ENCODE results near the gene GPR89A.
A peak's percentile ranks its signal among the peaks of the same experiment; 100 is the strongest.
"Not testable (repeated sequence)": the region's sequence is repeated elsewhere in the genome, so short reads cannot be mapped to it uniquely, and the experiment has no call there.

GPR89A gene

GRCh38 chr1:145686078-145686477, 78.3 kb downstream of the GPR89A start:
- DNase-seq (ENCODE audit: low read depth in 3 of 3), result not testable (repeated sequence)

GRCh38 chr1:145688328-145688727, 80.5 kb downstream of the GPR89A start:
- DNase-seq (ENCODE audit: low read depth in 3 of 3), result no peak

DNA sequence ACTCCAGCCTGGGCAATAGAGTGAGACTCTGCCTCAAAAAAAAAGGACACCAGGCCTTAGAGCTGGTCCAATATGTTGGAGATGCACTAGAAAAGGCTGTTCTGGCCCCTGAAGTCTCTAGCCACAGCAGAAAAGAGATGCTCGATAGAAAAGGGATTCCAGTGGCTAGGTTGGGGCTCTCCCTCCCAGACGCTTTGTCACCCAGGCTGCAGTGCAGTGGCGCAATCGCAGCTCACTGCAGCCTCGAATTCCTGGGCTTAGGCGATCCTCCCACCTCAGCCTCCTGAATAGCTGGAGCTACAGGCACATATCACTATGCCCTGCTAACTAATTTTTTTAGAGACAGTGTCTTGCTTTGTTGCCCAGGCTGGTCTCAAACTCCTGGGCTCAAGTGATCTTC, 81.1 kb downstream of the GPR89A start:
- DNase-seq (ENCODE audit: low read depth in 3 of 3), result no peak

DNA sequence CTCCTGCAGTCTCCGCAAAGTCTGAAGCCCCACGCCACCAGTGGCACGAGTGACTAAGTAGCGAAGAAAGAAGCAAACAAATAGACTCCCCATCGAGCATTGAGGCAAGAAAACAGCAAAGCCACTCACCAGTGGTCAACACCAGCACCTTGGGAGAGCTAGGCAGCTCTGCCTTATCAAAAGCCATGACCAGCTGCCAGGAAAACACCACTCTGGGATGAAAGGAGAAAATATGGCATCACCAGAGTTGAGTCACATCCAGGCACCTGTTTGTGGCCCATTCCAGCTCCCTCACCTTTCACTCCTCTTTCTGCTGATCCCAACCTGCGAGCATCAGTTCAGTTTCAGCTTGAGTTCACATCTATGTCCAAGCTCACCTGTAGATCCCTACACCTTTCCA, 82.1 kb downstream of the GPR89A start:
- no peak for DNase-seq (ENCODE audit: low read depth in 3 of 3)

GRCh38 chr1:145690587-145691558, 83.1 kb downstream of the GPR89A start:
- DNase-seq (ENCODE audit: low read depth in 3 of 3), result peak in 2 of 3 experiments; percentile 5 to 18

DNA sequence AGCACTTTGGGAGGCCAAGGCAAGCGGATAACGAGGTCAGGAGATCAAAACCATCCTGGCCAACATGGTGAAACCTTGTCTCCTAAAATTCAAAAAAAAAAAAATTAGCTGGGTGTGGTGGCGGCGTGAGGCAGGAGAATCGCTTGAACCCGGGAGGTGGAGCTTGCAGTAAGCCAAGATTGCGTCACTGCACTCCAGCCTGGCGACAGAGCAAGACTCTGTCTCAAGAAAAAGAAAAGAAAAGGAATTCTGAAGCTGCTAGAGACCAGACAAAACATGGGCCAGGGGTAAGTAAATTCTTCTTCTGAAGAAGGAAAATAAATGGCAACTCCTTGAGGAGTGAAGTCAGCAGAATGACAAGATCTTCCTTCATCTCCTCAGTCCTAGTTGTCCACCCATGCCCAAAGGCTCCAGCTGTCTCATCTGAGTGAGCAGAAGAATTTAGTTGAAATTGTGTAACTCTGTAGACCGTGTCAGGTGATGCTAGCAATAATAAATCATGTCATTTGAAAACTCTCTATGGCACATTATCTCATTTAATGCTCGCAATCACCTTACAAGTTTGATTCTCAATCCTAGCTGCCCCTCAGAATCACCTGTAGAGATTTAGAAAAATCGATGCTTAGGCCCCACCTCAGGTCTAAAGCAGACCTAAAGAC, 85.1 kb downstream of the GPR89A start:
- no peak for DNase-seq (ENCODE audit: low read depth in 3 of 3)

DNA sequence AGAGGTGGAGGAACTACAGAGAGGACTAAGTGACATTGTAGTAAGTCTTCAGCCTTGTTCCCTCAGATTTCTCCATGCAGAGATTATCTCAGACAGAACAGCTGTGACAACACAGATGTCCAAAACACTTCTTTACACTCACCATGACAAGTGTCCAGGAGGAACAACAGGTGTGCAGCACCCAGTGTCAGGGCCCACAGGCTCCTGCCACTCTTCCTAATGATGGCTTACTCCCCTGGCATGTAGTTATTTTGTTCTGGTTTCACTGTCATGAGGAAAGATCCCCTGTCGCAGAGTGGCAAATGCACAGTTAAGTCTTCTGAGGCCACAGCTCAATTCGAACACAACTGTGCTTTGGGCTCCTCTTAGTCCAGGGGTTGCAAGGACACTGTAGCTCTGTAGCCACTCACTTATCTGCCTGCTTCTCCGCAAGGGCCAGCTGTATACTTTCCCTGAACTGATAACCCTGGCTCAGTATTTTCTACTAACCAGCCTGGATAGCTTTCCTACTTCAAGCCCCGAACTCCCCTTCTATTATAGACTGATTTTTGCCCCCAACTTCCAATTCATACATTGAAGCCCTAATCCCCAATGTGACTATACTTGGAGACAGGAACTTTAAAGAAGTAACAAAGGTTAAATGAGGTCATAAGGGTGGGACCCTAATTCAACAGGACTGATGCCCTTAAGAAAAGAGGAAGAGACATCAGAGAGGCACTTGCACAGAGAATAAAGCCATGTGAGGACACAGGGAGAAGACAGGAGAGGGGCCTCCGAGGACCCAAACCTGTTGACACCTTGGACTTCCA, 88.2 kb downstream of the GPR89A start:
- DNase-seq (ENCODE audit: low read depth in 3 of 3), result no peak

- no peak for DNase-seq (ENCODE audit: low read depth in 3 of 3)
Measured at GRCh38 chr1:145696630-145696960, 88.8 kb downstream of the GPR89A start.

DNA sequence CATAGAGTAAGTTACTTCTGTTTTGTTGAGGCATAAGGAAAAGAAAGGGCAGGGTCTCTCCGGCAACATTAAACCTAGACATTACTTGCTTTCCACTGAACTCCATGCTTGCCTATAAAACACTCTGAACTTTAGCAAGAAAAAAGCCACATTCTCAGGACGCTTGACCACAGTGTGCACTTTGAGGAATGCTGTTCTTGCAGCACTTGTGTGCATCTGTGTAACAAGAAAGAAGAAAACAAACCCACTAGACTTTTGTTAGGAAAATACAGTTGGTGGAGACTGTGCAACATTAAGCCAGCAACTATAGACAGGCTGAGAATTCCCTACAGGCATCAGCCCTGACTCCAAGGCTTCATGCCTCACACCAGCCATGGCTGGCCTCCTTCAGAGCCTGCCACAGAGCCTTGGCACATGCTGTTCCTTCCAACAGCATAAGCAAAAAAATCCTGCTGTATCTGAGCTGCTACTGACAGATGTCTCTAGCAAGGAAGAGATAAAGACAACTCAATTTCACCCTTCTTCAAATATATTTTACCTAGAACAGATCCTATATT, 93.6 kb downstream of the GPR89A start:
- no peak for DNase-seq (ENCODE audit: low read depth in 3 of 3)

DNA sequence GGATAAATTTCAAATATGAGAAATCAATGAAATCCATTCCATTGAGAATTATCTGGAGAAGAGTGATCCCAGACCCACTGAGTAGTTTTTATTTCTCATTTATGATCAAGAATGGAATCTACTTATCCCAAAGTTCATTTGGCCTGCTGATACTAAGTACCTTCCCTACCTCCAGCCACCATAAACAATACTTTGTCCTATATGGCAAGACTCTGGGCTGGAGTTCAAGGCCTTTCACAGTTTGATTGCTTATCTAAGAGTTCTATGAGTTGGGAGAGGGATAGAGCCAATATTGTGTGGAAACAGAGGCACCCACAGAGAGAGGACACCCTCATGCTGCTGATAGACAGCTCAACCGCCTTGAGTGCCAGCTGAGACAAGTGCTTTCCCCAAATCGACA, 94.3 kb downstream of the GPR89A start:
- DNase-seq (ENCODE audit: low read depth in 3 of 3), result no peak

- DNase-seq (ENCODE audit: low read depth in 3 of 3), result no peak
Measured at GRCh38 chr1:145702826-145703225, 95.0 kb downstream of the GPR89A start.

- no peak for DNase-seq (ENCODE audit: low read depth in 3 of 3)
Measured at GRCh38 chr1:145705622-145706021, 97.8 kb downstream of the GPR89A start.

DNA sequence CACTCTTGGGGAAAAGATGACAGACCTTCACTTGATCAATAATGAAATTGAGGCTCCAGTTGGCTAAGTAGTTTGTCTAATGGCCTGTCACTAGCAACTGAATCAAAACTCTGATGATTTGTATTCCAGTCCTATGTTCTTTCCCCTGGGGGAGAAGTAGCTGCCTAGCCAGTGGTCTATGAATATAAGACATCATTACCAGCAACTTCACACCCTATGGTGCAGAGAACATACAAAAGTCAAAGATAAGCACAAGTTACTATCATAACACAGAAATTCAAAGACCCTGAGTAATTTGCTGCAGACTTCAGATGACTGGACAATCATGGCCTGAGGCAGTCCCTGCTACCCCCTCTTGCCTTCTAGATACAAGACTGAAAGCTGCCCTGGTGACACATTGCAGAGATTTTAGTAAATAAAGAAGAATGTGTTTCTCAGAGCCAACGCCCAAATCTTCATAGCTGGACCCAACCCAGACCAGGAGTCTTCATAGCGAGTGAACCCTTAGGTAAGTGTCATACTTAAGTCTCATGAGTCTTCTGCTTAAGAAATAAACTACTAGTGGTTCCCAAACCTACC, 98.4 kb downstream of the GPR89A start:
- no peak for DNase-seq (ENCODE audit: low read depth in 3 of 3)

GRCh38 chr1:145707183-145707867, 99.5 kb downstream of the GPR89A start, which contains the start of gene PDZK1:
Gene PDZK1, minus strand, starts transcription at chr1:145707368. Its CDS starts 19,347 bp downstream, at chr1:145688021.
- no peak for DNase-seq (ENCODE audit: low read depth in 3 of 3)

- no peak for DNase-seq (ENCODE audit: low read depth in 3 of 3)
Measured at GRCh38 chr1:145708063-145708462, 100.3 kb downstream of the GPR89A start.

DNA sequence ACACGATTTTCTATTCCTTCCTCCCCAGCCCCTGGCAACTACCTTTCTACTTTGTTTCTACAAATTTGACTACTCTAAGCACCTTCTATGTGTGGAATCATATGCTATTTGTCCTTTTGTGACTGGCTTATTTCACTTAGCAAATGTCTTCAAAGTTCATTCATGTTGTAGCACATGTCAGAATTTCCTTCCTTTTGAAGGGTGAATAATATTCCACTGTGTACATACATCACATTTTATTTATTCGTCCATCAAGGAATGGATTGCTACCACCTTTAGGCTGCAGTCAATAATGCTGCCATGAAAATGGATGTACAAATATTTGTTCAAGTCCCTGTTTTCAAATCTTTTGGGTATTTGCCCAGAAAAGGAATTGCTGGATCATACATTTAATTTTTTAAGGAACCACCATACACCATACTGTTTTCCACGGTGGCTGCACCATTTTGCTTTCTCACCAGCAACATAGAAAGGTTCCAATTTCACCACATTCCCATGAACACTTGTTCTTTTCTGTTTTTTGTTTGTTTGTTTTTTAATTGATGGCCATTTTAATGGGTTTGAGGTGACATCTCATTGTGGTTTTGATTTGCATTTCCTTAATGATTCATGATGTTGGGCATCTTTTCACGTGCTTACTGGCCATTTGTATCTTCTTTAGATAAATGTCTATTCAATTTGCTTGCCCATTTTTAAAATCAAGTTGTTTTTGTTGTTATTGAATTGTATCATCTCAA, 102.7 kb downstream of the GPR89A start:
- DNase-seq (ENCODE audit: low read depth in 3 of 3), result no peak

GRCh38 chr1:145711213-145711651, 103.4 kb downstream of the GPR89A start:
- no peak for DNase-seq (ENCODE audit: low read depth in 3 of 3)

DNA sequence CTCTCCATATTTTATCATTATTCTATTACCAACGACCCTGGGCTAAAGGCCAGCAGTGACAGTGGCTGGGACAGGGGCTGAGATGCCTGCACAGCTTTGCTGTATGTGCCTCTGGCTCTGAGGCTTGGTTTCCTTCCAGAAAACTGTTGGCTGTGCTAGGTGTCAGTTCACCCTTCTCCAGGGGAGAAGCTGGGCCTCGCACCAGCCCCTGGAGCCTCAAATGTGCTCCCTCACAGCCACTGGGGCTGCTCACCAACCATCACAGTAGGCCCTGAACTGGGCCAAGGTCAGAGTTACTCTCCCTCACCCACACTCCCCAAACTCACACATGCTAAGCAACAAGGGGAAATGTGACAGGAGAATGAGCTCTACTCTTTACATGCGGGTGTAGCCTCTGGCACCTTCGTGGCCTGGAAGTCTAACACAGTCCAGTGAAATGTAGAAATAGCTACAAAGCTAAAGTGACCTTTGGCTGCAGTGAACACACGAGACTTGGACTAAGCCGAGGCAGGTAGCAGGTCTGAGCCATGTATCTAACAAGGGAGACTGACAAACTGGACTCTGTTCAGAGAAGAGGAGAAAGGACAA, 106.8 kb downstream of the GPR89A start:
- no peak for DNase-seq (ENCODE audit: low read depth in 3 of 3)

DNA sequence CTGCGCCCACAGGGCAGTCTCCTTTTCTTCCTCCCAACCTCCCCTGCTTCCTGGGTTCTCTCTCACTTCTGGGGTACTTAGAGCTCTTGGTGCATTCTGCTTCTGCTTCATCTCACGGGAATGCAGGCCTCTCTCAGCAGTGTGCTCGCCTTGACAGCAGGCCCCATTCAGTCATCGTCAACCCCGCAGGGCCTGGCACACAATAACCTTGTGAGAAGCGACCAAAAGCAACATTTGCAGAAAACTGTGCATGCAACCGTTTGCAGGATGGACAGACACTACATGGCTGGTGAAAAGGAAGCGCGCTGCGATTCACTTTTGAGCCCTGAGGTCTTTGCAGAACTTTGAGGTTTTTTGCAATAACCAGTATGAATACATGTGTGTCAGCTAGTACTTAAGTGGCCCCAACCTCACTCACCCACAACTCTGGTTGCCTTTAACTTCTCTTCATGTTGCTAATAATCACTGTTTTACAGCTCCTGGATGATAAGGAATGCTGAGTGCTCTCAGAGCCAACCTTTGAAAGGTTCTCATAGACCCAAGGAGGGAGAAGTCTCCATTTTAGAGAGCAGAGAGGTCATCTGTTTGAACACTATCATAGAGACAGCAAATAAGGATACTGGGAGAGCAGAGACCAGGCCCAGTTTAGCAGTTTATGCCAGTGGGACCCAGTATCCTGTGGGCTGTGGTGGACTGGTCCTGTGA, 109.0 kb downstream of the GPR89A start:
- no peak for DNase-seq (ENCODE audit: low read depth in 3 of 3)
